EH (cell line): ENCODE data around the gene MMP12.
"Not testable (repeated sequence)": the region's sequence is repeated elsewhere in the genome, so short reads cannot be mapped to it uniquely, and the experiment has no call there.

ENCODE experiments used
- DNase-seq: peaks from one replicate; pipeline ENCODE4 v3.0.0-alpha.2; 2015; ENCODE audit warnings: low read depth

Gene MMP12

DNA sequence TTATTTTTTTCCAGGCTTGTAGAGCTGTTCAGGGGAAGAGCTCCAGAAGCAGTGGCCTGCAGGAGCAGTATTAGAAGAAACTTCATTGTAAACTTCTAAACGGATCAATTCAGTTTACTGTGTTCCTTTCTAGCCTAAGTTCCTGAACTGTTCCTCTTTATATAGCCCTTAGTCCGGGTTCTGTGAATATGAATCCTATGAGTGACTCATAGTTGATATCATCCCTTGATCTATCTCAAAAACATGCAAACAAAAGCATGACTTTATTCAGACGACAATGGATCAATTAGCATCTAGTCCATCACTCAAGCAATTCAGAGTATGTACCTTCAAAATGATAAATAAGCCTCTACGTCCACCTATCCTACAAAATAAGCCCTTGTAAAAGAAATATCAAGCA, at the start of gene MMP12:
TSS of gene MMP12 (minus strand) at position 131 of the 400 bp plus-strand sequence. CDS start at position 86, 45 bp downstream.
- no peak for DNase-seq

DNA sequence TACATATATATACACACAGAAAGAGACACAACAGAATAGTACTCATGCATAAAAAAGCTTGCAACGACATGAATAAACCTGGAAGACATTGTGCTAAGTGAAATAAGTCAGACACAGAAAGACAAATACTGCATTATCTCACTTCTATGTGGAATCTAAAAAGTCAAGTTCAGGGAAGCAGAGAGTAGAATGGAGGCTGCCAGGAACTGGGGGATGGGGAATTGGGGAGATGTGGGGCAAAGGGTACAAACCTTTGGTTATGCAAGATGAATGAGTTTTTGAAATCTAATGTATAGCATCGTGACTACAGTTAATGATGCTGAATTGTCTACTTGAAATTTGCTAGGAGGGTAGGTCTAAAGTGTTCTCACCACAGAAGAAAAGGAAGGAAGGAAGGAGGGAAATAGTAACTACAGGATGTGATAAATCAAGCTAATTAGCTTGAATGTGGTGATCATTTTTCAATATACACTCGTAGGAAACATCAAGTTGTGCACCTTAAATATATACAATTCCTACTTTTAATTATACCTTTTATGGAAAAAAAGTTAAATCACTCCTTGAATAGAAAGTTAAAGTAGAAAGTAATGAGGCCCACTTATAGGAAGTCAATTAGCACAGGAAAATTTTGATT, 46.9 kb upstream of the MMP12 start:
- DNase-seq = no peak

DNA sequence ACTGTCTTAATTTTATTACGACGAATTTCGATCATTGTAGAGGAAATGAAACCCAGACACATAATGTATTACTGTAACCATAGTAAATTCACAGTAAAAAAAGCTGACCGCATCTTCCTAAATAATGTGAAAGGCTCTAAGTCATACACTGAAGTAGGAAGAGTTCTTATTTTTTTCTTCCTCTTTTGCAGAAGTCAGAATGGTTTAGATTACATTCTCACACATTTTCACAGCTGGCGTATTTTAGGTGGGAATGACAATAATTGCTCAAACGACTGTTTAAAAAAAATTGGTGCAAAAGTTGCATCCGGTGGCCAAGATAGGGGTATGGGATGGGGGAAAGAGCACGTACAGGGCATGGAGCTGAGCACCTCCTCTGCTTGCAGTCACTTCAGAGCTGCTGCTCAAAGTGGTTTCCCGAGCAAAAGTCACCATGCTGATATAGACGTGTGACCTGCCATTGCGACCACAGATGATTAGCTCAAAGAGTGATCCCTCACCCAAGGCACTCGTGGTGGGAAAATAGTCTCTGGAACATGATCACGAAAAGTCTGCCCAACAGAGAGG, 45.4 kb upstream of the MMP12 start:
- DNase-seq = no peak

DNA sequence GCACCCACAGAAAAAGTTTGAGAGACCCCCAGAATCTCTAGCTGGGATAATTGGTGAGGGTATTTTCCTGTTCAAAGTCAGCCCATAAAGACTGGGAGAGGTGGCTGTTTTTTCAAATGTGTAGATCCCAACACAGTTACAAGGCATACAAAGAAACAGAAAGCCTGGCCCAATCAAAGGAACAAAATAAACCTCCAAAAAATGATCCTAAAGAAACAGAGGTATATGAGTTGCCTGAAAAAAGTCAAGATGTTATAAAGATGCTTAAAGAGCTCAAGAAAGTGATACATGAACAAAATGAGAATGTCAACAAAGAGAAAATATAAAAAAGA, 40.2 kb upstream of the MMP12 start:
- DNase-seq = no peak

DNA sequence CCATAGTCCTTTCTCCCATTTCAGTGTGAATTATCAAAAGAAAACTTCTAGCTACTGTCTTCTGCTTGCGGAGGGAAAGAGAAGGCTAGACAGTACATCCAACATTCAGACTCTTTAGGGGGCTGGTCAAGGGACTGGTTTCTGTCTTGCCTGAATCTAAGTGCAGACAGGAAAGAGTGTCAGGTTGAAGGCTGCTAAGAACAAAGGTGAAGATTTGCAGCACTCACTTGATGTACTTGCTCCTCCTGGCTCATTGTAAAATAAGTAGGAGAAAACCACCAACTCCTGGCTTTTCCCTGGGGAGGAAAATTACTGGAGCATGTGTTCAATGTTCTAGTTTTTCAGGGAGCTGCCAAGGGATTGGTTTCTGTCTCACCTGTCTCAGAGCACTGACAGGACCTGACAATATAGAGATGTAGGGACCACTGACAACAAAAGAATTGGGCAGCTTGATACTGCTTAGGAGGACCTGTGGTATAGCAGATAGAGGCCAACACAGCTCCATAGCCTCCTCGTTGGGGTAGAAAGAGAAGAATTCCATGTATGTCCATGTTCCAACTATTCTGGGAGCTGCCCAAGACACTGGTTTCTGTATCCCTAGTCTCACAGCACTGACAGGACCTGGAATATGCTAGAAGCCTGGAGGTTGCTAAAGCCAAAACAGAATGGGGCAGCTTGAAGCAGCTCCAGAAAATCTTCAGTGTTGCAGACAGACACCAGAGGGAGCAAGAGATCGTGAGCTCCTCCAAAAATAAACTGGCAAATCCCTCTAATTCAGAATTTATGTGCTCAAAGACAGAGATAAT, 39.7 kb upstream of the MMP12 start:
- DNase-seq = peak; percentile 62

DNA sequence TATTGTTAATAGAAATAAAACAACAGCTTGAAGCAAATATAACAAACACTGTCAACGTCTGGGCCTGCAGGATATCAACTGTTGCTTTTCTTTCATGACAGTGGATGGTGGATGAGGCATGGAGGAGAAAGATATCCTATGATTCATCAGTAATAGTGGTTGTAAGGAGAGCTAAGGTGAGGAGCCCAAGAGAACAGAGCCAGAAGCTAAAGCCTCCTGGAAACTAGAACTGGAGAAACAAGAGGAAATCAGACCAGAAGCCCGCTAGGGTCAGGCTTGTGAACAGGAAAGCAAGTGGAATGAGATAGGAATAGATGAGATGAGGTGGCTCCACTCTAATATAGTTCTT, 37.7 kb upstream of the MMP12 start:
- peak; percentile 9 for DNase-seq

DNA sequence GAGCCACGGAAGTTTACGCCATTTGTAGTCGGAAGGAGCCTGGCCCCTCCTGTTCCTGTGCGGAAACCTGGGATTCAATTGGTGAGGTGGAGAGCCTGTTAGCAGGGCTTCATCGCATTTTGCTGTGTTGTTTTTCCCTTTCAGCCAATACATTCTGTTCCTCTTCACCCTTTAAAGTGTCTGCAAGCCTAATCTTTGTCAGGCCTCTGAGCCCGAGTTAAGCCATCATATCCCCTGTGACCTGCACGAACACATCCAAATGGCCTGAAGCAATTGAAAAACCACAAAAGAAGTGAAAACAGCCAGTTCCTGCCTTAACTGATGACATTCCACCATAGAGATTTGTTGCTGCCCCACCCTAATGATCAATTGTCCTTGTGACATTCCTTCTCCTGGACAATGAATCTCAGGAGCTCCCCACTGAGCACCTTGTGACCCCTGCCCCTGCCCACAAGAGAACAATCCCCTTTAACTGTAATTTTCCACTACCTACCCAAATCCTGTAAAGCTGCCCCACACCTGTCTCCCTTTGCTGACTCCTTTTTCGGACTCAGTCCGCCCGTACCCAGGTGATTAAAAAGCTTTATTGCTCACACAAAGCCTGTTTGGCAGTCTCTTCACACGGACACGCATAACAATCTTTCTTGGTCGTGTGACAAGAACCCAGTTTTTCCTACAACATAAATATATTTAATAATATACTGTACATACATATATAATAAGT, 37.1 kb upstream of the MMP12 start:
- peak; percentile 25 for DNase-seq

DNA sequence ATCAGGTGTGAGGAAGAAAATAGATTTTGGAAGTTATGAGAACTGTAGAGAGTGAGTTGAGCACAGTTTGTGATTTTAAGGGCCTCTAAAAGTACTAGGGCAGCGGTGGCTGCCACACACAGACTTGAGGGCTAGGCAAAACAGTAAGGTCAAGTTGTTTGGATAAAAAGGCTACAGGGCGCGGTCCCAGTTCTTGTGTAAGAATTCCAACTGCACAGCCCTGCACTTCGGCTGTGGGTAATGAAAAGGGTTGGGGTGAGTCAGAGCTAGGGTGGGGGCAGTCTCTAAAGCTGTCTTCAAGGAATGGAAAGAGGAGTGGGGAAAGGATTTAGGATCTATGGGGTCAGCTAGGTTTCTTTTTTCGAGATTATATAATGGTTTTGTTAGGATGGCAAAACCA, 31.1 kb upstream of the MMP12 start:
- DNase-seq = peak; percentile 28

DNA sequence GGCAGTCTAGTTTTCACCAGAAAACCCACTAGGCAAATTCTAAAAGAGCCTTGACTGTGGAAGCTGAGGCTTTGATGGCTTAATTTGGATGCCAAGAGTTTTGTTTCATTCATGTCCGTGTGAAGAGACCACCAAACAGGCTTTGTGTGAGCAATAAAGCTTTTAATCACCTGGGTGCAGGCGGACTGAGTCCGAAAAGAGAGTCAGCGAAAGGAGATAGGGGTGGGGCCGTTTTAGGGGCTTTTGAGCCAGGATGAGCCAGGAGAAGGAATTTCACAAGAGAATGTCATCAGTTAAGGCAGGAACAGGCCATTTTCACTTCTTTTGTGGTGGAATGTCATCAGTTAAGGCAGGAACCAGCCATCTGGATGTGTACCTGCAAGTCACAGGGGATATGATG, 29.1 kb upstream of the MMP12 start:
- DNase-seq = not testable (repeated sequence)

DNA sequence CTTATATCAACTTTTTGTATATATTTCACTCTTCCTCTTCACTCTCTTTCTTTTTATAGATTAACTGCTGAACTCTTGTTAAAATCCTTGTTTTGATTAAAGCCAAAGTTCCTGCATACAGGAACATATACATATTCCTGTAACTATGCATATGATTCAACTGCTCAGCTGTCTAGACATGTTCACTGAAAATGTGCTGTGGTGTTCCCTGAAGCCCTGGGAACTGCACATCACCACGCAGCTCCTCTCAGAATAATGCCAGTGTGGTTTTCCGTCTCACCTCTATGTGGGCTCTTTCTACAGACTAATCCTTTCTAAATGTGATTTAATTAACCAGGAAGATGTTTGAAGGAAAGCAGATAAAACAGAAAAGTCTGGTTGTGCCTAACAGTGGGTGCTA, 25.6 kb upstream of the MMP12 start:
- no peak for DNase-seq

DNA sequence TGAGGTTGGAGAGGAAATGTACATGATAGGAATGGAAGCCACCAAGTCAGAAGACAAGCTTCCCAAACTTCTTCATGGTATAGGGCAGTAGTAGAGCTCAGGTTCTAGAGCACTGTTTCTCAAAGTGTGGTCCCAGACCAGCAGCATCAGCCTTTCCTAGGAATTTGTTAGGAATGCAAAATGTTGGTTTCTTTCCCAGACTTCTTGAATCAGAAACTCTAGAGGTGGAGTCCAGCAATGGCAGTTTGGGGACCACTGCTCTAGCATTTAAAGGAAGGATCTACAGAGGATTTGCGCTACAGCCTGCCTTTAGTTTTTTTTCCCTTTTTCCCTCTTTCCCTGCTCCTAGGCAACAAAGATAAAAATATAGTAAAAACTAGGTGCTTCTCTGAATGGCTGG, 17.0 kb upstream of the MMP12 start:
- peak; percentile 50 for DNase-seq

DNA sequence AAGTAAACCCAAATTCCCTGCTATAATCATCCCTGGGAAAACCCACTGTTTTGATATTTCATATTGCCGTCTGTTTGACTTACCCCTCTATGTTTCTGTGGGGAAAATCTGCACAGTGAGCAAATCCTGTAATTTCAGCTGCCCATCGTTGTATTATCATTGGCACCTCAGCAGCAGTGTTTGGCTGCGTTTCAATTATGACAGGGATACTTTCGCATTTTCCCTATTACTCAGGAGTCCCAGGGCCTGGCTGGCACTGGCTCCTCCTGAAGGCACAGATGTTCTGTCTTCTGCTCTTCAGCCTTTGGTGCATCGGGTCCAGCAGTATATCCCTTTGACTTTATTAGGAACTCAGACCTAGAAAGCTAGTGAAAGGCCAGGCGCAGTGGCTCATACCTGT, 12.2 kb upstream of the MMP12 start:
- no peak for DNase-seq

DNA sequence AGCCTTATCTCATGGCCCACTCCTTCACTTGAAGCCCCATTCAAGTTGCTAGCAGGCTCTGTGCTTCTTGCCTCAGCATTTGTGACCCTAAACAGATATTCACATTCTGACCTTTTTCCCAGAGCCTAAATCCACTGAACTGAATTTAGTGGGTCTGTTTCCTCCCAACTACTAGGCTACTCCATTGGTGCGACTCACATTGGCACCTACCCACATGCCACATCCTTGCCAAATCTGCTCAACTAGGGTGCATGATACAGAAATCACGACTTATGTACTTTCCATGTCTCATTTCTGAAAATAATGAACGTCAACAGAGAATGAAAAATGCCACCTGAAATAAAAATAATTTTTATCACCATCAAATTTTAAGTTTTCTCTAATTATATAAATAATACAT, 8.4 kb upstream of the MMP12 start:
- DNase-seq = no peak

DNA sequence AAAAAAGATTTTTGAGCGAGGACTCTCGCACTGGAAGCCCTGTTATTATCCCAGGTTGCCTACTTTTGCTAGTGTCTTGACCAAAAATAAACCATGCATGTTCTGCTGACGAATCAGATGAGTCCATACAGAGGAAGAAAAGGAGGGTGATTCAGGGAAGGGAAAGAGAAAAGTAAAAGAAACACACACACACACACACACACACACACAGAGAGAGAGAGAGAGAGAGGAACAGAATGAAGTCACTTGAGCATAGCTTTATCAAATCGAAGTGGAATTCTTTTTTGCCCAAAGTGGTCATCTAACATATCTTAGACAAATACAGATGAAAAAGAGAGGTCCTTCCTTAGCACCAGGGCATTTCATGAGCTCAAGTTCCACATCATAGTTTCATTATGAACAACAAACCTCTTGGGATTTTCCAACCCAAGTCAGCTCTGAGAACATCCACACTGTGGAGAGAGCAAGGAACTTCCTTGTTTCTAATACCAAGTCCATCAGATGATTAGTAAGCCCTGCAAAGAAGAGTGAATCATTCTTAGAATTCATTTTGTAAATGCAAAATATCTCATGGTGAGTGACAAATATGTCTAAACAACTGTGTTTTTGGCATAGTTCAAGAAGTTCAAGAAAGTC, 7.7 kb upstream of the MMP12 start:
- peak; percentile 71 for DNase-seq

DNA sequence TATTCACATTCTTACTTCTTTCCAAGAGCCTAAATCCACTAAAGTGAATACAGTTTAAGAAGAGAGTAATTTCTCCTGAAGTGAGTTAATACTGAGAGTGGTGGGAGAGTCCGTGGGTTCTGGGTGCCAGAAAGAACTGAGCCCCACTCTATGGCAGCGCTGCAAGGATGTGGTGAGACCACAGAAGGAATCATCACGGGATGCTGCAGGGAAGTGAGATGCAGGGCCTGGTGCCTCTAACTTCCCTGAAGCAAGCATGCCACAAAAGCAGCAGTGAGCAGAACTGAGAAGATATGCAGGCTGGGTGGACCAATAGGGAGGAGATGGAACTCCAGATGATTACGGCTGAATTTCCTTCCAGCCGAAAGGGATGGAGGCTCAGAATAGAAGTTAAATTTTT, 5.0 kb upstream of the MMP12 start:
- DNase-seq = no peak

DNA sequence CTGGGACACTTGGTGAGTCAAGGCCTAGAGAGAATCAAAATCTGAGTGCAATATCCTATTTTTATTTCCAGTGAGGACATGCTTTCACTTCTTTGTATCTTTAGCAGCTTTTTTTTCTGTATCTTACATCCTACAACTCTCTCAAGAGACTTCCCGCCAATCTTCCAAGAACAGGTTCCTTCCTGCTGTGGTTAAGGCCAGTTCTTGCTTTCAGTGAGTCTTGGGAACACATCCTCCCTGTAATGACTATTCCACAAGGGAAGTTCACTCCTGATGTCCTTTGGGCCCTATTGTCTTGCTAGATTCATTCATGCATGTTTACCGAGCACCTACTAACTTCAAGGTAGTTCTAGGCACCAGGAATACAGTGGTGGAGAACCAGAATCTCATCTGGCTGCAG, 3.8 kb upstream of the MMP12 start:
- no peak for DNase-seq

DNA sequence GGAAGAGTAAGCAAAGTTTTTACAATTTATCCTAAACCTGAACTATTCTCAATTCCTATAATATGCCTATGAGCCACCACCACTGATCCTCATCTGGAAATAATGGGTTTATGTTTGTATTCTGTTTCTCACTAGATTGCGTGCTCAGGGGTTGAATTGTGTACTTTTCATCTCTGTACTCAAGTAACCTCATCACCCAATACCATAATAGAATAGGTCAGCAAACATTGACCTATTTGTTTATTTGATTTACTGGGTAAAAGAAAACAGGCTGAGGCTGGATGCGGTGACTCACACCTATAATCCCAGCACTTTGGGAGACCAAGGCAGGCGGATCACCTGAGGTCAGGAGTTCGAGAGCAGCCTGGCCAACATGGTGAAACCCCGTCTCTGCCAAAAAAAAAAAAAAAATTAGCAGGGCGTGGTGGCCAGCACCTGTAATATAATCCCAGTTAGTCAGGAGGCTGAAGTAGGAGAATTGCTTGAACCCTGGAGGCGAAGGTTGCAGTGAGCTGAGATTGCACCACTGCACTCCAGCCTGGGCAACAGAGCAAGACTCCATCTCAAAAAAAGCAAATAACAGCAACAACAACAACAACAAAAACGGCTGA, 5.3 kb downstream of the MMP12 start:
- not testable (repeated sequence) for DNase-seq

DNA sequence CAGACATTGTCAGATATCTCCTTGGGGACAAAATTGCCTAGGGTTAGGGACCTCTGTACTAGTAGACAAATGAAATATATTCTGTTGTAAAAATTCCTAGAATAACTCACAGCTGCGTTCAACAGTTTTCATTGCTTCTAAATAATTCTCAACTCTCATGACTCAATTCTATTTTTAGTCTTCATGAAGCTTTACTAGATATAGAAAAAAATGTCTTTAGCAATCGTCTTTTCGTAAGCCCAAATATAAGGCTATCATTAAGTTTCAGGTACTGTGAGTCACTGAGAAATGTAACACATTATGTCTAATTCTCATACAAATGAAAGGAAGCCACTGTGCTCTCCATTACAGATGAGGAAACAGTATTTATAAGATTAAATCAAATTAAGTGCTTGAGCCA, 6.4 kb downstream of the MMP12 start:
- peak; percentile 80 for DNase-seq

DNA sequence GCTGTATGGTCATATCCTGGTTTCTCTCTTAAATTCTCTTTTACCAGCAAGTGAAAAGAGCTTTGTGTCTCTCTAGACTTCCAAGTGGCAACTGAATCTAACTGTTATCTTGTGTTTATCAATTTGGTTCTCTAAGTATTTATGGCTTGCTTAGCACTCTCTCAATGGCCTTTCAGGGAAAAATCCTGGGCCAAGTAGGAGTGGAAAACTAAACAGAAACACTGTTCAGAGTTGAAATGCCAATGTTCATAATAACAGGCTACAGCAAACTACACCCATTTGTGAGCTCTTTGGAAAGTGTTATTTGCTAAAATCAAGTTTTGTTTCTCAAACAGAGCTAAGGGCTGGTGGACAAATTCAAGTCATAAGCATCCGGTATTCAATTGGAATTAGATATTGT, 10.1 kb downstream of the MMP12 start:
- DNase-seq = peak; percentile 30

DNA sequence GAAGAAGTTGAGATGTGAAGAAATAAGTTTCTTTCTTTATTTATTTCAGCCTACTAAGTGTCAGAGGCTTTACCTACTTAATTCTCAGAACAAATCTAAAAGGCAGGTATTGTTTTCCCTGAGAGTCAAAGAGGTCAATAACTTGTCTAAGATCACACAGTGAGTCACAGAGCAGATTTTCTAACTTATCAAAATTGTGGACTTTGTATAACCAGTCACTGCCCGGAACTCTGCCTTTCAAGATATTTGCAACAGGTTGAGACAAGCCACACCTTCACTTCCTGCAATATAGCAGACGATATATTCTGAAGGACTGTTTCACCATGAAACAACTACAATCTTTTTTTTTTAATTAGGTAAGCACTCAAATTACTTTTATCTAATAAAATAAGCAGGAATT, 20.8 kb downstream of the MMP12 start:
- no peak for DNase-seq

DNA sequence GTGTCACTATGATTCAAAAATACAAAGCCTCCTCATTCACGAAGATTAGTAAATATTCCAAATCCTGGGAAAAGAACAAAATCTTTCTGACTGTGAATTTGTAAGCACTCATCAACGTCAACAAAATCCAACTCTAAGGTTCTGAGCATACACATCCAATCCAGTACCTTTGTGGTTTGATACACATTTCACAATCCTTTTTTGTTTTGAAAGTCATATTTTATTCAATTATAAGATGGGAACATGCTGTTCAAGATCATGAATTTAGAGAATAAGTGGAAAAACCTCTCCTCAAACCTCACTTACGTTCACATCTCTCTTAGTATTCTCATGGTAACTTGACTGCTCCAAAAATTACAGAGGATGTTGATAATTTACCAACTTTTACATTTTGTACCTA, 21.7 kb downstream of the MMP12 start:
- DNase-seq = no peak
